Loucy (cell line): ENCODE data around the gene AKAP11.

Experiments
- H2AFZ ChIP-seq: fragments of 200-600 bp; sonication (generic); 2 replicates; pipeline ENCODE4 v1.6.0; 2016; ENCODE audit warnings: antibody characterized with exemption, mild to moderate bottlenecking, low read length, moderate library complexity
- H3F3A ChIP-seq: fragments of 200-600 bp; 2 replicates; pipeline ENCODE4 v1.6.0; 2016; ENCODE audit warnings: antibody characterized with exemption, low read depth, mild to moderate bottlenecking
- H3K27me3 ChIP-seq: fragments of 200-600 bp; sonication (generic); 2 replicates; pipeline ENCODE4 v1.6.1; 2014; ENCODE audit warnings: low read length, mild to moderate bottlenecking; ENCODE audit not compliant: insufficient read depth, poor library complexity, severe bottlenecking
- H3K36me3 ChIP-seq: fragments of 200-600 bp; sonication (generic); 2 replicates; pipeline ENCODE4 v1.6.1; 2016; ENCODE audit warnings: low read length; ENCODE audit not compliant: insufficient read depth
- H3K4me1 ChIP-seq: fragments of 200-600 bp; sonication (generic); 2 replicates; pipeline ENCODE4 v1.5.1; 2014; ENCODE audit warnings: low read length, mild to moderate bottlenecking; ENCODE audit not compliant: insufficient read depth, poor library complexity, severe bottlenecking
- H3K4me2 ChIP-seq: fragments of 200-600 bp; sonication (generic); 2 replicates; pipeline ENCODE4 v1.6.0; 2014; ENCODE audit warnings: antibody characterized with exemption, low read length, low read depth, mild to moderate bottlenecking; ENCODE audit not compliant: poor library complexity, severe bottlenecking
- H3K4me3 ChIP-seq: fragments of 200-600 bp; sonication (generic); 2 replicates; pipeline ENCODE4 v1.5.1; 2014; ENCODE audit warnings: low read length, mild to moderate bottlenecking, mixed read lengths; ENCODE audit not compliant: poor library complexity, severe bottlenecking
- H3K79me2 ChIP-seq: fragments of 200-600 bp; sonication (generic); 2 replicates; pipeline ENCODE4 v1.6.1; 2014; ENCODE audit warnings: low read length; ENCODE audit not compliant: insufficient read depth
- H3K9ac ChIP-seq: fragments of 200-600 bp; sonication (generic); 2 replicates; pipeline ENCODE4 v1.6.0; 2014; ENCODE audit warnings: mild to moderate bottlenecking, low read depth, low read length, moderate library complexity; ENCODE audit not compliant: poor library complexity, severe bottlenecking
- H3K9me2 ChIP-seq: fragments of 200-600 bp; sonication (generic); replicated peaks from 2 replicates; pipeline ENCODE4 v1.6.1; 2016; ENCODE audit warnings: low read depth, low read length, mixed read lengths
- H3K9me3 ChIP-seq: fragments of 200-600 bp; sonication (generic); 2 replicates; pipeline ENCODE4 v1.6.1; 2014; ENCODE audit warnings: mild to moderate bottlenecking, antibody characterized with exemption, low read length, low read depth; ENCODE audit not compliant: insufficient read depth
- H4K20me1 ChIP-seq: fragments of 200-600 bp; sonication (generic); 2 replicates; pipeline ENCODE4 v1.6.0; 2014; ENCODE audit warnings: antibody characterized with exemption, low read length, mild to moderate bottlenecking; ENCODE audit not compliant: insufficient read depth, poor library complexity, severe bottlenecking
- EZH2phosphoT487 ChIP-seq: fragments of 200-600 bp; IDR thresholded peaks from 2 replicates; pipeline ENCODE4 v1.6.1; 2018; ENCODE audit warnings: antibody characterized with exemption, mild to moderate bottlenecking, moderate library complexity, borderline replicate concordance
- TF ChIP-seq, protein P1 (sequence below): fragments of 200-600 bp; sonication (generic); conservative IDR thresholded peaks from 2 replicates; pipeline ENCODE4 v1.5.1; 2014; ENCODE audit warnings: mild to moderate bottlenecking, antibody characterized with exemption, low read length

The AKAP11 gene

DNA sequence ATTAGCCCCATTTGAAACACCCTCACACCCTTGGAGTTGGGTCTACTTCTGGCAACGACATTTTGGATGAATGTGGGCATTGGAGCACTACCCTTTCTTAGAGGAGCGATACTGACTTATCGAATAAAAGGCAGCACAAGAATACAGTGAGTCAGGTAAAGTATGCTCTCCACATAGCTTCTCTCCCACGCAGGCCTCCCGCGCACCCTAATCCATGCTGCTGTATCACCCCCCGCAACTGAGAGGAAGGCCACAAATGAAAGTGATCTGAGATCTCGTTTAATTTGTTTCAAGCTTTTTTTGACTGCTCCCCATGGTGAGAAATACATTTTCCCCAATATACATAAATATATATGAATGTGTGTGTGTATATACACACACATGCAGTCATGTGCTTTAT lies 25.4 kb upstream of the AKAP11 start:
- TF ChIP-seq EZH2phosphoT487: no peak
- TF ChIP-seq, protein P1, sequence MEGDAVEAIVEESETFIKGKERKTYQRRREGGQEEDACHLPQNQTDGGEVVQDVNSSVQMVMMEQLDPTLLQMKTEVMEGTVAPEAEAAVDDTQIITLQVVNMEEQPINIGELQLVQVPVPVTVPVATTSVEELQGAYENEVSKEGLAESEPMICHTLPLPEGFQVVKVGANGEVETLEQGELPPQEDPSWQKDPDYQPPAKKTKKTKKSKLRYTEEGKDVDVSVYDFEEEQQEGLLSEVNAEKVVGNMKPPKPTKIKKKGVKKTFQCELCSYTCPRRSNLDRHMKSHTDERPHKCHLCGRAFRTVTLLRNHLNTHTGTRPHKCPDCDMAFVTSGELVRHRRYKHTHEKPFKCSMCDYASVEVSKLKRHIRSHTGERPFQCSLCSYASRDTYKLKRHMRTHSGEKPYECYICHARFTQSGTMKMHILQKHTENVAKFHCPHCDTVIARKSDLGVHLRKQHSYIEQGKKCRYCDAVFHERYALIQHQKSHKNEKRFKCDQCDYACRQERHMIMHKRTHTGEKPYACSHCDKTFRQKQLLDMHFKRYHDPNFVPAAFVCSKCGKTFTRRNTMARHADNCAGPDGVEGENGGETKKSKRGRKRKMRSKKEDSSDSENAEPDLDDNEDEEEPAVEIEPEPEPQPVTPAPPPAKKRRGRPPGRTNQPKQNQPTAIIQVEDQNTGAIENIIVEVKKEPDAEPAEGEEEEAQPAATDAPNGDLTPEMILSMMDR: no peak
- Histone ChIP-seq H3F3A (no peaks in the 10 kb centered on the region), H3K9me3 (no peaks in the 10 kb centered on the region), H3K4me2 (no peak overlapping the region), H2AFZ (no peak overlapping the region), H3K9me2 (no peaks in the 10 kb centered on the region), H3K4me3 (no peak overlapping the region), H3K79me2 (no peaks in the 10 kb centered on the region), H3K4me1 (no peaks in the 10 kb centered on the region), H3K9ac (no peak overlapping the region), H4K20me1 (no peaks in the 10 kb centered on the region), H3K36me3 (no peaks in the 10 kb centered on the region), H3K27me3 (no peaks in the 10 kb centered on the region)

DNA sequence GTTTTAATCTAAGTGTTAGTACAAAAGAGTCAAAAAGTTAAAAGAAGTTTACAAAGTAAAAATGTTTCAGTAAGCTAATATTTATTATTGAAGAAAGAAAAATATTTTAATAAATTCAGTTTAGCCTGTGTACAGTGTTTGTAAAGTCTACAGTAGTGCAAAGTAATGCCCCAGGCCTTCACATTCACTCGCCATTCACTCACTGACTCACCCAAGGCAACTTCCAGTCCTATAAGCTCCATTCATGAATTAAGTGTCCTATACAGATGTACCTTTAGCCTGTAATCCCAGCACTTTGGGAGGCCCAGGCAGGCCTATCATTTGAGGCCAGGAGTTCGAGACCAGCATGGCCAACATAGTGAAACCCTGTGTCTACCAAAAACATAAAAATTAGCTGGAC lies 24.1 kb upstream of the AKAP11 start:
- H3K4me3 ChIP-seq: no peak overlapping the region
- H3K27me3 ChIP-seq: no peaks in the 10 kb centered on the region
- no peaks in the 10 kb centered on the region for H3K9me2 ChIP-seq
- H3K9ac ChIP-seq: no peak overlapping the region
- H3F3A ChIP-seq: no peaks in the 10 kb centered on the region
- TF ChIP-seq EZH2phosphoT487: no peak
- TF ChIP-seq, protein P1: no peak
- H4K20me1 ChIP-seq: no peaks in the 10 kb centered on the region
- H2AFZ ChIP-seq: no peak overlapping the region
- H3K4me1 ChIP-seq: no peaks in the 10 kb centered on the region
- no peaks in the 10 kb centered on the region for H3K79me2 ChIP-seq
- no peaks in the 10 kb centered on the region for H3K9me3 ChIP-seq
- no peaks in the 10 kb centered on the region for H3K36me3 ChIP-seq
- no peak overlapping the region for H3K4me2 ChIP-seq

DNA sequence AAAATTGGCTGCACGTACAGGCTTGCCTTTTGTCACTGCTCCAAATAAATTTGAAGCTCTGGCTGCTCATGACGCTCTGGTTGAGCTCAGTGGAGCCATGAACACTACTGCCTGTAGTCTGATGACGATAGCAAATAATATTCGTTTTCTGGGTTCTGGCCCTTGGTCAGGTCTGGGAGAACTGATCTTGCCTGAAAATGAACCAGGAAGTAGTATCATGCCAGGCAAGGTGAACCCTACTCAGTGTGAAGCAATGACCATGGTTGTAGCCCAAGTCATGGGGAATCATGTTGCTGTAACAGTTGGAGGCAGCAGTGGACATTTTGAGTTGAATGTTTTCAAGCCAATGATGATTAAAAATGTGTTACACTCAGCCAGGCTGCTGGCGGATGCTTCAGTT lies 16.1 kb upstream of the AKAP11 start:
- H3K27me3 ChIP-seq: no peaks in the 10 kb centered on the region
- no peaks in the 10 kb centered on the region; the same call in 1 of the 2 replicates for H3K9me3 ChIP-seq
- H3K9me2 ChIP-seq: no peaks in the 10 kb centered on the region
- no peaks in the 10 kb centered on the region for H4K20me1 ChIP-seq
- H3K79me2 ChIP-seq: no peaks in the 10 kb centered on the region
- peak overlapping the region; percentile 37 for H2AFZ ChIP-seq
- H3K4me2 ChIP-seq: no peak overlapping the region
- H3K9ac ChIP-seq: no peak overlapping the region
- H3F3A ChIP-seq: no peaks in the 10 kb centered on the region
- H3K4me3 ChIP-seq: no peak overlapping the region
- no peaks in the 10 kb centered on the region for H3K36me3 ChIP-seq
- no peak for TF ChIP-seq EZH2phosphoT487
- TF ChIP-seq, protein P1: no peak
- H3K4me1 ChIP-seq: peaks cover 3% of the 10 kb centered on the region
